HG03571 (cell line): ENCODE data around the gene RPTN.
"Not testable (repeated sequence)": the region's sequence is repeated elsewhere in the genome, so short reads cannot be mapped to it uniquely, and the experiment has no call there.

Experiments
- ATAC-seq: cut with Tn5 transposase; IDR thresholded peaks from one replicate; pipeline ENCODE4 v1.9.1; 2021; ENCODE audit not compliant: unreplicated experiment

Gene RPTN

DNA sequence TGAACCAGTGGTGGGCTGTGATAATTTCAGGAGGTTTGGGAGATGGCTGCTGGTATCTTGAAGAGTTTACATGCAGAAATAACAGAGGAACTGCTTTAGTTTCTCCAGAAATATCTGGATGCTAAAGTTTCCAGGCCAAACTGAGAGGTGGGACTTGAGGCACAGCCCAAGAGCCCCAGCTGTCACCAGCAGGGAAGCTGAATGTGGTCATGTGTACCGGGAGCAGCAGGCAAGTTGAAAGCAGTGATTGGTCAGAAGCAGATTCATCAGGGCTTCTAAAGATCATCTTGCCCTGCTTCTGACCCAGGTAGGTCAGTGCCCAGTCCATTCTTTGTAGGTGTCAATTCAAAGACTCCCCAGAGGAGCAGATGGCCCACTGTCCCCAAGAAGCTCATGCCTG, 7.9 kb upstream of the RPTN start:
- ATAC-seq: no peak

- no peak for ATAC-seq
Measured at GRCh38 chr1:152165286-152166077, 6.5 kb upstream of the RPTN start.

DNA sequence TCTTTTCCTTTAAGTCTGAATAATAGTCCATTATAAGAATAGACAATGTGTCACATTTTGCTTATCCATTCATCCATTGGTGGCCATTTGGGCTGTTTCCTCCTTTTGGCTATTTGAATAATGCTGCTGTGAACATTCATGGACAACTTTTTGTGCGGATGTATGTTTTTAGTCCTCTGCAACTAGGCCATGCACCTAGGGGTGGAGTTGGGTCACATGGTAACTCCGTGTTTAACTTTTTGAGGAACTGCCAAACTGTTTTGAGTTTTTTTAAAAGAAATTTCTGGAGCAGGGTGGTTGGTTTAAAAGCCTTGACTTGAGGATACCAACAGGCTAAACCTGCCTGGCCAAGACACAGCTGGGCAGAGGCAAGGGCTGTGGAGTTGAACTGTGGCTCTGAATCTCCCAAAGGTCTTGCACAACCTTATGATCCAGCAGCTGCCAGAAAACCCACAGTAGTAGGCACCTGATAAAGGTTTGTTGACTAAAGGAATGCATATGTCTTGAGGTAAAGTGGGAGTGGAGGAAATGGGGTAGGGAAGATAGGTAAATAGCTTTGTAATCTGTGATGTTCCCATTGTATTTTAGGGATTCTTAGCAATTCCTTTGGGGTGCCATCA, 5.6 kb upstream of the RPTN start:
- no peak for ATAC-seq

DNA sequence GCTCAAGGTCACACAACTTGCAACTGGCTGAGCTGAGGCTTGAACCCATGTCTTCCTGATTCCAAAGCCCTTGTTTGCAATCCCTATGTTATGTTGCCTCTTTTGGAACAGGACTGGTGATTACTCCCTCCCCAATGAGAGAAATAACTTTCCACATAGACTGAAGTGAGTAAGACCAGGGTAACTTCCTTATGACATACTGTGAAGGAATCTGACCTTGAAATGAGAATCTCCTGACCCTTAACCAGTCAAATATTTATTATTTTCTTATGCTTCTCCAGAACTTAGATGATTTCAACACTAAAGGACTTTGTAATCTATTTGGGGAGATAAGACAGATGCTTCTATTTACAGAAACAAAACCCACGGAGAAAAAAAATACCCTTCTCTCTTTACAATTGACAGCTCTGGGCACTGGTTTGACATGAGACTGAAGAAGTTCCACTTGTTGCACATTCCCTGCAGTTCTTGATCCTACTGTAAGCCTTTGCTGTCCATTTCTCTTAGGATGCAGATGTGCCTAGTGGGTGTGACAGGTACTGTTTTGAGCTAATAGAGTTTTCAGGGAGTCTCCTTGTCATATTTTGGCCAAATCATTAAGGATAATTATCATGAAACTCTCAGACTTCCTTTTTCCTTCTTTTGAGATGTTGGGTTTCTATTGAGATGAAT, 3.9 kb upstream of the RPTN start:
- ATAC-seq: no peak

GRCh38 chr1:152160576-152160975, 1.5 kb upstream of the RPTN start:
- ATAC-seq: no peak

DNA sequence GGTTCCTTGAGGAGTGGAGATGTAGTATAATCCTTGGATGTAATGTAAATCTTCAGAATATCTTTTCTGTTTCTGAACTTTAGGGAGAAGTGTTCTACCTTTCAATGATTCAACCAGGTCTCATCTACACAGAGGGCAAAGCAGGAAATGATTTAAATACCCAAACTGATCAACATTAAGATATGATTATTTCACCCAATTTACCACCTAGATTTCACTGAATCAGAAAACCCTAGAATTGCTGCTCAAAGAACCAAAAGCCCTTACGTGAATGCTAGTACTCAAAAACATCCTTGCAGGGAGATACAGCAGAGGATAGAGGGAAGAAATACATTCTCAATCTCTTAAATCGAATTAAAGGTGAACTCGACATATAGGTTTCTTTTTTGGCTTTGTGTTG, 5.0 kb downstream of the RPTN start:
- no peak for ATAC-seq

GRCh38 chr1:152151646-152152045, 7.4 kb downstream of the RPTN start:
- ATAC-seq: no peak

DNA sequence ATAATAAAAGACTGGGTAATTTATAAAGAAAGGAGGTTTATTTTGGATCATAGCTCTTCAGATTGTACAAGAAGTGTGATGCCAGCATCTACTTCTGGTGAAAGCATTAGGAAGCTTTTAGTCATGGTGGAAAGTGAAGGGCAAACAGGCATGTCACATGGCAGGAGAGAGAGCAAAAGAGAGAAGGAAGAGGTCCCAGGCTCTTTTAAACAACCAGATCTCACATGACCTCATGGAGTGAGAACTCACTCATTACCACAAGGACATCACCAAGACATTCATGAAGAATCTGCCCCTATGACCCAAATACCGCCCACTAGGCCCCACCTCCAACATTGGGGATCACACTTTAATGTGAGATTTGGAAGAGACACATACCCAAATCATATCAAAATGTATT, 10.0 kb downstream of the RPTN start:
- no peak for ATAC-seq

DNA sequence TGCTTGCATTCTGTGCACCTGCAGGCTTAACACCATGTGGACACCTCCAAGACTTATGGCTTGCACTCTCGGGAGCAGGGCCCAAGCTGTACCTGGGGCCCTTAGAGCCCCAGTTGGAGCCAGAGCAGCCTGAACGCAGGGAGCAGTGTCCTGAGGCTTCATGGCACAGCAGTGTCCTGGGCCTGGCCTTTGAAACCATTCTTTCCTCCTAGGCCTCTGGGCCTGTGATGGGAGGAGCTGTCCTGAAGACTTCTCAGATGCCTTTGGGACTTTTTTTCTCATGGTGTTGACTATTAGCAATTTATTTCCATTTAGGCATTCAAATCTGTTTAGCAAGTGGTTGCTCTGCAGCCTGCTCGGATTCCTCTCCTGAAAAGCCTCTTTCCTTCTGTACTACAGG, 11.0 kb downstream of the RPTN start:
- no peak for ATAC-seq

DNA sequence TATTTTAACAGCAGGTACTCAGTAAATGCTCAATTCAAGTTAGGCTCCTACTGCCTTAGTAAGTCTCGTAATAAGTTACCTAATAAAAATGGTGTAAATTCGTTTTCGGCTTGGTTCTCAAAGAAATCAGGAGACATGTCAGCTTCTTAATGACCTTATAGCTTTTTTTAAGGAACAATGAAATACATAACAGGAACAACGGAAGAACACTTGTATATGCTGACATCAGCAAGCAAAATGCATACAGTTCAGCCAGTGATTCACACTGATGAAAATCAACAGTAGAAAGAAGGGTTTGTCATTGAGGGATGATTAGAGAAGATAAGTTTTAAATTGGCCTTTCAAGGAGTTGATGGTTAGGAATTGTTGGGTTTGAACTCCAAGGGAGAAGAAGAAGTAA, 13.3 kb downstream of the RPTN start:
- ATAC-seq: no peak

- ATAC-seq: not testable (repeated sequence)
Measured at GRCh38 chr1:152144674-152145183, 14.3 kb downstream of the RPTN start.

DNA sequence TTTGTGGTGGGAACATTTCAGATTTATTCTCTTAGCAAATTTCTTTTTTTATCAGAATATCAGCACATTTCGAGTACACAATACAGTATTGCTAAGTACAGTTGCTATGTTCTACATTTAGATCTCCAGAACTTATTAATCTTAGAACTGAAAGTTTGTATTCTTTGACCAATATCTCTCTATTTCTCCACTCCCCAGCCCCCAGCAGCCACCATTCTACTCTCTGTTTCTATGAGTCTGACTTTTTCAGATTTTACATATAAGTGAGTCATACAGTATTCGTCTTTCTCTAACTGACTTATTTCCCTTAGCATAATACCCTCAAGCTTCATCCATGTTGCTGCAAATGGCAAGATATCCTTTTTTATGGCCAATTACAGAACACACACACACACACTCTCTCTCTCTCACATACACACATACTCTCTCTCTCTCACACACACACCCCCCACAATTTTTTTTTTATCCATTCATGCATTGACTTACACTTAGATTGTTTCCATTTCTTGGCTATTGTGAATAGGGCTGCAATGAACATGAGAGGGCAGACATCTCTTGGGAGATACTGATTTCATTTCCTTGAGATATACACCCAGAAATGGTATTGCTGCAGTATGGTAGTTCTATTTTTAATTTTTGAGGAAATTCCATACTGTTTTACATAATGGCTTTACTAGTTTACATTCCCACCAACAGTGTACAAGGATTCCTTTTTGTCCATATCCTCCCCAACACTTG, 15.7 kb downstream of the RPTN start:
- no peak for ATAC-seq

GRCh38 chr1:152141971-152142584, 16.9 kb downstream of the RPTN start:
- ATAC-seq: no peak

- ATAC-seq: no peak
Measured at GRCh38 chr1:152137215-152137614, 21.8 kb downstream of the RPTN start.

- no peak for ATAC-seq
Measured at GRCh38 chr1:152130186-152130585, 28.8 kb downstream of the RPTN start.

GRCh38 chr1:152127673-152128072, 31.4 kb downstream of the RPTN start:
- ATAC-seq: no peak

DNA sequence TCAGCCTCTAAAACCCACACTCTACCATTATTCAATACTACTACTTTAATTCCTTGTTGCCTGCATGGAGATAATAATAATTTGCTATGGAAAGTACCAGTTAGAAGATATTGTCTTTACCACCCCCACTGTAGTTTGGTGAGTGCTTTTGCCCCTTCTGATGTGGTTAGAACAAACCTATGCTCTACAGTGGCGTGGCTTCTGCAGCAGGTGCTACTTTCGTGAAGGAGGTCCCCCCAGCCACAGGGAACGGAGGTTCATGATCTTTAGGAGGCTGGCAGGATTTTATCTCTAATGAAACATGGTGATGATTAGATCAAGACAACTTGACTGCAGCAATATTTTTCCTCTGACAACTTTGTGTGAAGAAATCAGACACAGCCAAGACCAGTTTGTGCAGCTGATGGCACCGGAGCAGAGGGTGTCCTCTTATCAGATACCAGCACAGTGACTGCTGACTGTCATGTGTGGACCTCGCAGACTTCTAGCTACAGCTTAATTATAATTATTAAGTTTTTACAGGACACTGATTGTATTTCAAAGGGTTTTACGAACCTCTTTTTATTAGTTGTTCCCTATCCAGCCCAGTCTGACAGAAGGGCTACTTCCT, 33.1 kb downstream of the RPTN start:
- no peak for ATAC-seq

DNA sequence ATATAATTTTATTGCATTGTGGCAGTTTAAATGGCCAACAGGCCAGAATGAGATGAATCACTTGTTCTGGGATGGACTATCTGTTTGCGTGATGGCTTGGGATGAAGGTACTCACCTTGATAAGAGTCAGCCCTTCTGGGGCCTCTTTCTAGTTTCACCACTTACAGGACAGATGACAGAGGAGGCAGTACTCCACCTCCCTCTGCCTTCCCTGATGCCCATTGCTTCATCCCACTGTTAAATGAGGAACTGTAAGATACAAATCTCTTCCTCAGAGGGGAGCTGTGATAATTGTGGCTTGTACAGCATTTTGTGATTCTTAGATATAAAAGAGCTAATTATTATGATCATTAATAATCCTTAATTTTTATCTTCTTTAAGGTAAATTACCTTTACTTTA, 40.1 kb downstream of the RPTN start:
- ATAC-seq: no peak

DNA sequence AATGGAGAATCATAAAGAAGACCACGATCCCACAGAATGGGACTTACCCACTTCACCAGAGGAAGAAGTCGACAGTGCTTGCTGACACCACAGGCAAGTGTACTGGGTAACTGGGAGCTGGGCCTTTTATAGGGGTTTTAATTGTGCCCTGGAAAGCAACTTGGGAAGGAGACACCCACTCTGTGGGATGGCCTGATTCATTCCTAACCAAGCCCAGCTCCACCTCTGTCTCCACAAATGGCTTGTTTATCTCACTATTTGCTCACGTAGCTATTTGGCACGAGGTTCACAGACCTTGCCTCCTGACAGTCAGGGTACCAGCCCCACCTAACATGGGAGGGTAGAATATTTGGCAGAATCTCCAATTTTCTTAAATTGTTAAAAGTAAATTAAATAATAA, 43.7 kb downstream of the RPTN start, which contains the start of gene TCHH:
Gene TCHH (minus strand): TSS at position 101 of the 400 bp plus-strand sequence. CDS start 1,364 bp downstream, outside the sequence.
- ATAC-seq: no peak

DNA sequence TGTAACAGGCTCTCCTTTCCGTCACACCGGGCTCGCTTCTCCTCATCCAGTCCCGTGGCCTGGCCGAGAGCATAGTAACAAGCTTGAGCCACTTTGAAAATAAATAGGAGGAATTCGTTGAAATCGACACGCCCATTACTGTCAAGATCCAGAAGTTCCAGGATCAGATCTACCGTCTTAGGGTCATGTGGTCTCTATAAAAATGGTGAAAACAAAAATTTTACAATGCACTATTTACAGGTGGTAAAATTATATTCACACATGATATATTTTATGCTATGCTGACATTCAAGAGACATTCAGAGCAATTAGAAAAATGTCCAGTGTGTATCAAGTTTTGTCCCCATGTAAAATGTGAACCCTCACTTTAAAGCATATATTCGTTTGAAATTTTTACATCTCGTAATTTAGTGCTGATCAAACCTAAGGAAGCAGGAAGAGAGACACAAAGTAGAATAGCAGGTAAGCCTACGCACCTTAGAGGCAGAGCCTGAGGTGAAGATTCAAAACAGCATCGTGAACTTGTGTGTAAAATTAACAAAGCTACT, 46.1 kb downstream of the RPTN start:
- ATAC-seq: no peak
